Endometrial microvascular endothelial cells (primary cell): ENCODE data around the gene CREM. TPM values are rescaled to one million over a fixed set of nuclear protein-coding genes. Genes with fewer than 3 reads are reported as not detected.
"Not testable (repeated sequence)": the region's sequence is repeated elsewhere in the genome, so short reads cannot be mapped to it uniquely, and the experiment has no call there.

Experiments
- in situ Hi-C: cut with HindIII; loops from 2 replicates; pipeline ENCODE4 v1.10.0; 2017; ENCODE audit warnings: low sequenced_read_pairs, low pct_unique_long_range_greater_than_20kb; ENCODE audit errors: inconsistent ontology term
- total RNA-seq: library from RNA; depleted of rRNA; stranded (reverse); fragments of >200 nt; gene quantifications from one replicate; pipeline ENCODE4 v1.2.3, GENCODE V29; 2015; ENCODE audit errors: inconsistent ontology term

CREM gene
- total RNA-seq = 82.3 TPM

DNA sequence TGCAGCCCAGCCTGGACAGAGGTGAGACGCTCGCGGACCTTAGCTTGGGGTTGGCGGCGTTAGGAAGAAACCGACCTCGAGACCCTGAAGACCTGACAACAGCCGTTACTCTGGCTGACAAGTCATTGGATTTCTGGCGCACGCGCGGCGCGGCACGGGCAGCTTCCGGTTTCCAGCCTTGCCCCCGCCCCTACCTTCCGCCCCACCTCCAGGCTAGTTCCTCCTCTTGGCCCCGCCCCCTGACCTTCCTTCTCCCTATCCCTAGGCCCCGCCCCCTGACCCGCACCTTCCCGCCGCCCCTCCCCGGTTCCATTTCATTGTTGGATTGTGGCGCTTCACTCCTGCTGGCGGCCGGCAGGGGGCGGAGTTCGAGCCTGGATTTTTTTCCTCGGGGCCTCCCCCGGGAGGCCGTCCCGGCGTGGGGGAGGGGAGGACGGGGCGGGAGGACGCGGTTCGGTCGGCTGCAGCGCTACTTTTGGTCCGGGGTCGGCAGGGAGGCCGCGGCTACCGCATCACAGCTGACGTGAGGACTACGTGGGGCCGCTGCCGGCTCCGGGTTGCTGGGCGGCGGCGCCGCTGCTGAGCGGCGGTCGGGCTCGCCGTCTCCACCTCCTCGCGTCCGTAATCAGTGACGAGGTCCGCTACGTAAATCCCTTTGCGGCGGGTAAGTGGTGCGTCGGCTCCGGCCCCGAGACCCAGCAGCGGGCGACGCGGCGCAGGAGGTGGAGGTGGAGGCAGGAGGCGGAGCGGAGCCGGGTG lies at the start of gene CREM:
TSS of gene CREM (plus strand) at position 317 of the 759 bp plus-strand sequence. CDS start 10,990 bp downstream, outside the sequence.
- in situ Hi-C loops = no loop called here

DNA sequence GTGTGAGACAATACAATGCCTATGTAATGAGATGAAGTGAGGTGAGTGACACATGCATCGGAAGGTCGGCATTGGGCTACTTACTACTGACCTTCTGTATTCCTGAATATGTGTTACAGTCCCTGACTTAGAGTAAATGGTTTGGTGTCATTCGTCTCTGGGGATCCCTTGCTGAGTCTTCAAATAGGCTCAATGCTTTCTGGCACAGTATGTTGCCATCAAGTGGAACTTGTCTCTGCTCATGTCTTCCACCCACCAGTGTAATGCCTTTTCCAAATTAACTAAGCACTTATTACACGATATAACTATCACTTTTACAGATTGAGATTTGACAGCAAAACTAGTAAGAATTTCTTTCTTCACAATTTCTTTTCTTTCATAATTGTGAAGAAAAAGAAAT lies 47.4 kb upstream of the CREM start:
- in situ Hi-C loops = no loop called here

DNA sequence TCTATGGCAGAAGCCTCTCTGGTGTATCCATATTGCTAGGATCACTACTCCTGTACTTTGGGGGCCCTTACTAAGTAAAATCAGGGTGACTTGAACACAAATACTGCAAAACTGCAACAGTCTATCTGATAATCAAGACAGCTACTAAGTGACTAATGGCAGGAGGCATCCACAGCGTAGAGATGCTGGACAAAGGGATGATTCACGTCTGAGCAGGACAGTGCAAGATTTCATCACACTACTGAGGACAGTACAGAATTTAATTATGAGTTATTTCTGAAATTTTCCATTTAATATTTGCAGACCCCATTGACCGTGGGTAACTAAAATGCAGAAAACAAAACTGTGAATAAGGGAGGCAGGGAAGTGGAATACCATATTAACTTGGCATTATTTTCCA lies 46.9 kb upstream of the CREM start:
- in situ Hi-C loops = no loop called here

DNA sequence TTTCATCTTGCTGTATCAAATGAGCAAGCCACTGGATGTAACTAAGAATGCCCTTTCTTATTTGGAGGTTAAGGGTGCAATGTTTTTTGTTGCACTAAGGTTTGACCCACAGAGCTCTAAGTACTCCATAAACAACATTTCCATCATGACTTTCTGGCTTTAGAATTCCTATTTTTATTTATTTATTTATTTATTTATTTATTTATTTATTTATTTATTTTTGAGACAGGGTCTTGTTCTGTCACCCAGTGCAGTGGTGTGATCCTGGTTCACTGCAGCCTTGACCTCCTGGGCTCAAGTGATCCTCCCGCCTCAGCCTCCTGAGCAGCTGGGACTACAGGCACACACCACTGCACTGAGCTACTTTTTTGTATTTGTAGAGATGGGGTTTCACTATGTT lies 46.4 kb upstream of the CREM start:
- in situ Hi-C loops = not testable (repeated sequence)

DNA sequence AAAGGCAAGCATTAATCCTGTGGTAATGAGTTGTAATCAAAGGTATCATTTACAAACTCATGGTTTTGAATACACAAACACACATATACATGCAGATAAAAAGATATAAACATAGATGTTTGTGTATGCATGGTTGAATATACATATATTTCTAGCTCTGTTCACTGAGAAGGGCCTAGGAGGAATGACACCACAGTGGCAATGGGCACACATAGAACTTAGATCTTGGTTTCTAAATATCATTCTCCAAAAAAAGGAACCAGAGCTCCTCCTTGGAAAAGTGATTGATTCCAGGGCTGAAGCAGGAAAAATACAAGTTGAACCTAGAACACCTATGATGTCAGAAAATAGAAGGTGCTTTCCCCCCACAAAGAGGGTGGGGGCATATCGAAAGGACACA lies 43.4 kb upstream of the CREM start:
- in situ Hi-C loops = no loop called here

DNA sequence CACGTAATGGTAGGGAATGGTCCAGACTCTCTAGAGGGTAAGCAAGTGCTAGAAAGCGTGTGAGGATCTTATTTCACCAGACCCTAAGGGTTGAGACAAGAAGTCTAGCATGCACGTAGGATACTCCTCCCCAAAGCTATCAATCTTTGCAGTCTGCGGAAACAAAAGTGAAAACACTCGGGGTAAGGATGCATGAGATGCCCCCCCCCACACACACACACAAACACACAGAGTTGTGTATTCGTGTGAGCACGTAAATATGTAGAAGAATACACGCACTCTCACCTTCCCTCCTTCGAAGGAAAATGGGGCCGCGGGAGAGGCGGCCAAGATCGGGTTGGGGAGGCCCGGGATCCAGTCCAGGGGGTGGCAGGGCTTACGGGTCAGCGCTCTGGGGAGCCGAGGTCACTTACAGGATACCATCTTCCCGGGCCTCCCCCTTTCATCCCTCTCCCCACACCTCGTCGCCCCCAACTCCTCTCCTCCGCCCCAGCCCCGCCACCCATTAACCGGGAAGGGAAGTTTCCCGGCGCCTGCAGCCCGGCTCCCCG lies 37.0 kb upstream of the CREM start:
- in situ Hi-C loops = no loop called here

DNA sequence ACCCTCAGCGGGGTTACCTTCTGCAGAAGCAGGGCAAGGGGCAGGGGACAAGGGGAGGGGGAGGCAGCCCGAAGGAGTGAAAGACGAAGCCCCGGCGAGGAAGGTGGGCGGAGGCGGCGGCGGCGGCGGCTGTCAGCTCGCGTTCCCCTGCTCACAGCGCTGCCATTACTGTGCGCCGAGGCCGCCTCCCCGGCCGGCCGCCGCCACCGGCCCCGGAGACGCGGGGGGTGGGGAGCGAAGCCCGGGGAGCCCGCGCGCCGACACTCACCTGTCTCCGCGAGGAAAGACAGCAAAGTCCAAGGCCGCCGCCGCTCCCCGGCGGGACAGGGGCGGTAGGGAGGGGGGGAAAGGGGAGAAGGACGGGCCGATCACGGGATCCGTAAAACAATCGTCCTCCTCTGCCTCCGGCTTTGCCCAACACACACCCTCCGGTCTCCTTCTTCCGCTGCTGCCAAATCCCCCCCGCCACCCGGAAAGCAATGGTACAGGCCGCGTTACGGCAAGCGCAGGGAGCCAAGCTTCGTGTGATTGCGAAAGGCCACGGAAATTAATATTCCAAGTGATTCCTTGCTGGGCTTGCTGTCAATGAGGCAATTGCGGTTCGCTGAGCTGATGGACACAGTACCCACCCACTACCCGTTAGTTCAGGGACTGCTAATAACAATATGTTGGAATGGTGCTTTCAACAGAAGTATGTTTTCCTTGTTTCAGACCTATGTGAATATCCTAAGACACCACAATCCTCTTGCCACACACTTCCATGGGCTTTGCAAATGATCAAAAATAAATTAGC lies 36.3 kb upstream of the CREM start, which contains the start of gene CUL2:
TSS of gene CUL2 (minus strand) at position 180 of the 793 bp plus-strand sequence. CDS start 19,024 bp downstream, outside the sequence.
- in situ Hi-C loops = no loop called here

DNA sequence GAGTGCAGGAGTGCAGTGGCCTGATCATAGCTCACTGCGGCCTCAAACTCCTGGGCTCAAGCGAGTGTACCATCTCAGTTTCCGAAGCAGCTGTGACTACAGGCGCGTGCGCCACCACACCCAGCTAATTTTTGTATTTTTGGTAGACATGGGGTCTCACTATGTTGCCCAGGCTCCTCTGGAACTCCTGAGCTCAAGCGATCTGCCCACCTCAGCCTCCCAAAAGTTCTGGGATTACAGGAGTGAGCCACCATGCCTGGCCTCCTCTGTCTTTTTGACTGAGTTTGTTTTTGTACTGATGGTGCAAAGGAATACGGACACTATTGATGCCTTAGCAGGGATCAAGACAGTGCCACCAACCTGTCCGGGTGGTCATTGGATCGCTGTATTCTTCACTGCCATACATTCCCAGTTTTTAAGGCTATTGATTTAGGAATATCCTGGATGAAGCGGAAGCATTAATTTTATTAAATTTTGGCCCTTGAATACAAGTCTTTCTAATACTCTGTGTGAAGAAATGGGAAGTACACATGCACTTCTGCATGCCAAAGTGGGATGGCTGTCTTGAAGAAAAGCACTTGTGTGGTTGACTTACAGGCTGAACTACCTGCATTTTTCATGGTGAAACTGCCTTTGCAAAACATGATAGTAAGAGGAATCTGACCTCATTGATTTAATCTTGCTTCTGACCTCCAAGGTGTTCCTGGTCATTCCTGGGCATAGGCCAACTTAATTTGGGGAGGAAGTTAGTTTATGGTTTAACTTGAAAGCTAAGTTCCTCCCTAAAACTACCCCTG lies 34.5 kb upstream of the CREM start:
- in situ Hi-C loops = no loop called here

DNA sequence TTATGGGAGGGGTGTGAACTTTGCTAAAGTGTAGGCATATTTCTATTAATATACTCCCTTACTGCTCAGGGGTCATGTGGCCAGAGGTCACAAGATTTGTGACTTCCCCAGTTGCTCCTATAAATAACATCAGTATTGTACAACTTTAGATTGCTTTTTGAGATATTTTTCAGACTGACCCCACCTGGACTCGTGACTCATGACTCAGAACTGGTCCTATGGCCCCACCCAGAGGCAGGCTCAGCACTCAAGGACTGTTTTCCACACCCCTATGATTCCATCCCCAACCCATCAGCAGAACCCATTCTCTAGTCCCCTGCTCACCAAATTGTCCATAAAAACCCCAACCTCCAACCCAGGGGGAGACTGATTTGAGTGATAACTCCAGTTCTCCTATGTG lies 33.8 kb upstream of the CREM start:
- in situ Hi-C loops = no loop called here

DNA sequence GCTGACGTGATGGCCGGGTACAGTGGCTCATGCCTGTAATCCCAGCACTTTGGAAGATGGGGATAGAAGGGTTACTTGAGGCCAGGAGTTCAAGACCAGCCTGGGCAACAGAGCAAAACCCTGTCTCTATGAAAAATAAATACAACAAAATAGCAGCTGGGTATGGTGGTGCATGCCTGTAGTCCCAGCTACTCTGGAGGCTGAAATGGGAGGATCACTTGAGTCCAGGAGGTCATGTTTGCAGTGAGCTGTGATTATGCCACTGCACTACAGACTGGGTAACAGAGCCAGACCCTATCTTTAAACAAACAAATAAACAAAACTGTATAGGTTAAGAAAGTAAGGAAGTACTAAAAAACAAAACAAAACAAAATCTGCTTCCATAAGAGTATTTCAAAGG lies 30.3 kb upstream of the CREM start:
- in situ Hi-C loops = no loop called here

DNA sequence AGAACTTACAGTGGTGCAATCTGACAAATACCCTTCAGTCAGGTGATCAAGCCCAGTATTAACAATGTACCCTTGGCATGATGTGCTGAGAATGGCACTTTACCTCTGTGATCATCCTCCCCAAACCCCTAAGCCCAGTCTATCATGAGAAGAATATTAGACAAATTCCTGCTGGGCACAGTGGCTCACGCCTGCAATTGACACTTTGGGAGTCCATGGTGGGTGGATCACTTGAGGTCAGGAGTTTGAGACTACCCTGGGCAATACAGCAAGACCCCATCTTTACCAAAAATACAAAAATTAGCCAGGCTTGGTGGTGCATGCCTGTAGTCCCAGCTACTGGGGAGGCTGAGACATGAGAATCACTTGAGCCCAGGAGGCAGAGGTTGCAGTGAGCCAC lies 29.1 kb upstream of the CREM start:
- in situ Hi-C loops = no loop called here

DNA sequence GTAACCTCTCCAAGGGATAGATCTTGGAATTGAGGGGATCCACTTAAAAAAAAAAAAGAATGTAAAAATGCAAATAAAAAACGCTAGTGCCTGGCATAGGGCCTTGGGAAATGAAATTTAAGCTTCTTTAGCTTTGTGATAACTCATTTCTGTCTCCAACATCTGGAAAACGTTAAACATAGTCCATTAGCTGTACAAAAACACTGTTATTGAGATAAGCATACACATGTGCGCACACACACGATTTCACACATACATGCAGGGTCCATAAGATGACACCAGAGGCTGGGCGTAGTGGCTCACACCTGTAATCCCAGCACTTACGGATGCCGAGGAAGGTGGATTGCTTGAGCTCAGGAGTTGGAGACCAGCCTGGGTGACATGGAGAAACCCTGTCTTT lies 22.8 kb upstream of the CREM start:
- in situ Hi-C loops = no loop called here

DNA sequence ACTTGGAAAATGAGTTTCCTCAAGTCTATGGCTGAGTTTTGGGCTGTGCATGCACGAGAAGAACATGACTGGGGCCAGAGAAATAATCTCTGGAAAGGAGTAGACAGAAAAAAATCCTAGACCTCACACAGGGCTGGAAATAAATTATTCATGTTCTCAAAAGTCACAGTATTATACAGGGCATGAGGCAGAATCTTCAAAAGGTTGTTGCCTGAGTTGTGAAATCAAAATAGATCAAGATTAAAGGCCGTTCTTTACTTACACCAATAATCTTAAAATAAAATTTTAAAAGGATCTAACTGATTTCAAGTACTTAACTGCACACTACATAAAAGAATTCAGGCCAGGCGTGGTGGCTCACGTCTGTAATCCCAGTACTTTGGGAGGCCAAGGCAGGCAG lies 14.1 kb upstream of the CREM start:
- in situ Hi-C loops = no loop called here

DNA sequence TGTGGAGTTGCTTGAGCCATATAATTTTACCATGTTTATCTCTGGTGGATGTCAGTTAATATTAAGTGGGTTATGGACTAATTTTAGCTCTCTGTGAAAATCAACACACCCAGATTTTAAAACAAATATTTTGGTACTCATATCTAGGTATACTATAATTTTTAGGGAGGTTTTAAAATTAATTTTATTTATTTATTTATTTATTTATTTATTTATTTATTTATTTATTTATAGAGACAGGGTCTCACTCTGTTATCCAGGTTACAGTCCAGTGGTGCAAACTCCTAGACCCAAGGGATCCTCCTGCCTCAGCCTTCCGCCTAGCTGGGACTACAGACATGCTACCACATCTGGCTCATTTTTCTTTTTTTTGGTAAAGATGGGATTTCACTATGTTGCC lies 7.3 kb upstream of the CREM start:
- in situ Hi-C loops = no loop called here

DNA sequence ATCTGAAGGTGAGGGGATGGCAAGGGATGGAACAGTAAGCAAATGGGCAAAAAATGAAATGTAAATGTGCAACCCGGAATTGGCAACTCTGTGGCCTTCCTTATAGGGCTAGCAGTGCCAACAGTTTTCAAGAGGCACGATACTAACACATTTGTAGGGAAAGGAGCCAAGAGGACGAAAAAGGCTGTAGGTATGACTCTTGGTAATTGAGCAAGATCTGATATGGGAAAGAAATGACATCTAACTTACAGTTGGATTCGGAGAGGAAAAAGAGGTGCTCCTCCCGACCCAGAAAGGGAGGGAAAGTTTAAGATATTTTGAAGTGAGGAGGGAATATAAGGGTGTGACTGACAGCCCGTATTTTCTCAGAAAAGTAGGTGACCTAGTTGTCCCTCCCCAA lies 2.1 kb upstream of the CREM start:
- in situ Hi-C loops = no loop called here

DNA sequence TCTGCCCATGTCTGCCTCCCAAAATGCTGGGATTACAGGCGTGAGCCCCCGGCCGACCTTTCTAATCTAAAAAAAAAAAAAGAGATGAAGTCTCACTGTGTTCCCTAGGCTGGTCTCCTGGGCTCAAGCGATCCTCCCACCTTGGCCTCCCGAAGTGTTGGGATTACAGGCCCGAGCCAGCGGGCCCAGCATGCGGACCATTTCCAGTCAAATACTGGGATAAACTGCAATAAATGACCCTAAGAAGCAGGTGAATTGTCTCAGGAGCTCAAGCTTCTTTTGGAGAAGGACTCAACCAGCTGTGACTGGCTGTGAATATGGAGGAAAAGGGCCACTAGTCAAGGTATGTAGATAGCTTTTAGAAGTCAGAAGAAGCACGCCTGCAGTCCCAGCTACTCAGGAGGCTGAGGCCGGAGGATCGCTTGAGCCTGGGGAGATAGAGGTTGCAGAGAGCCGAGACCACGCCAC lies 550 bp upstream of the CREM start:
- in situ Hi-C loops = no loop called here

DNA sequence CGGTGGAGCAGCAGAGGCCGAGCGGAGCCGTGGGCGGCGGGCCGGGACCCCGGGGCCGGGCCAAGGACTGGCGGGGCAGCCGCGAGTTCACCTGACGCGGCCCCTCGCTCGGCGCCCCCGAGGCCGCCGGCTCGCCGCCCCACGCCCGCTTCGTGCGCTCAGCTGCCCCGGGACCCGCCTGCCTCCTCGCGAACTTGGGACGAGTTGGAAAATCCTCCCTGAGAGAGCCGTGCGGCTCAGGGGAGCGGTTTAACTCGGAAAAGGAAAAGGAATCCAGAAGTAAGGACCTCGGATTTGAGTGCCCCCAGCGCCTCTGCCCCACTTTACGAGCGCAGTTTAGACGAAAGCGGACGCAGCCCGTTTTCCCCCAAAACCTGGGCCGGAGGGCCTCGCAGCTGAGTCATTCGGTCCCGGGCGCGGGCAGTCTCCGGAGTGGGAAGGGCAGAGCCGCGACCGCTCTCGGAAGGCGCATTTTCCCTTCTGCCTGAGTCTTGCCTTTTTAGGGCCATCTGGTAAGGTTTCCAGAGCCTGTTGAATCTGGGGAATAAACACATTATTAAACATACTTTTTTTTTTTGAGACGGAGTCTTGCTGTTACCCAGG lies 744 bp downstream of the CREM start:
- in situ Hi-C loops = no loop called here

DNA sequence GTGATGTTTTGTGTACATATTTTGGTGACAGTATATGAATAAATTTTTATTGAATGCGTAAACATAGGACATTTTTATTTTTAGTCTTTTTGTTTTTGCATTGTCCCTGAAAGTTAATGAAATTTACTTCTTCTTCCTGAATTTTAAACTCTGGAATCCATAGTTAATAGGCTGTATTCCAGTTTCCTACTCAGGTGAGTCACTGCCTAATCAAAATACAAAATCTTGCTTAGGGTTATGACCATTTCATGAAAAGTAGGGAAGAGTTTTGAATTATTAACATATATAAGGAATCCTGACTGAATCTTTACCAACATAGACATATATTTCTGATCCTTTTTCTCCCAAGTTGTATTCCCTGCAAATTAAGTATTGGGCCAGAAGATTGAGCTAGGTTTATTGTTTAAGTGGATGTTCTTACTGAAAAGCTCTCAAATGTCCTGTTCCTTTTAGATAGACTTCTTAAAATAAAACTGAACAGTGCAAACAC lies 2.6 kb downstream of the CREM start:
- in situ Hi-C loops = no loop called here

DNA sequence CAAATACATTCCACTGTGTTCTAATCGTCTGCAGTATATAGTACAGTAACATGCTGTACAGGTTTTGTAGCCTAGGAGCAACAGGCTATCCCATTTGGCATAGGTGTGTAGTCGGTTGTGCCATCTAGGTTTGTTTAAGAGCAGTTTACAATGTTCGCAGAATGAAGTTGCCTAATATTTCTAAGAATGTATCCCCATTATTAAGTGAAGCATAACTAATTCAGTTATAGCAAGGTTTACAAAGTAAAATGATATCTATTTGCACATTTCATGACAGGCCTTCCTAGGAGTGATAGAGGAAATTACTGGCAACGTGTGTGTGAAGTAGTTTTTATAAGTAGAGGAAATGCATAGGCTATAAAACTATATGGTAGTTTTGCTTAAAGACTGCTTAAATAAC lies 4.0 kb downstream of the CREM start:
- in situ Hi-C loops = no loop called here
